ENCODE results near the gene SPNS1.
A peak's percentile ranks its signal among the peaks of the same experiment; 100 is the strongest.
"Not testable (repeated sequence)": the region's sequence is repeated elsewhere in the genome, so short reads cannot be mapped to it uniquely, and the experiment has no call there.

Gene SPNS1, protein sequence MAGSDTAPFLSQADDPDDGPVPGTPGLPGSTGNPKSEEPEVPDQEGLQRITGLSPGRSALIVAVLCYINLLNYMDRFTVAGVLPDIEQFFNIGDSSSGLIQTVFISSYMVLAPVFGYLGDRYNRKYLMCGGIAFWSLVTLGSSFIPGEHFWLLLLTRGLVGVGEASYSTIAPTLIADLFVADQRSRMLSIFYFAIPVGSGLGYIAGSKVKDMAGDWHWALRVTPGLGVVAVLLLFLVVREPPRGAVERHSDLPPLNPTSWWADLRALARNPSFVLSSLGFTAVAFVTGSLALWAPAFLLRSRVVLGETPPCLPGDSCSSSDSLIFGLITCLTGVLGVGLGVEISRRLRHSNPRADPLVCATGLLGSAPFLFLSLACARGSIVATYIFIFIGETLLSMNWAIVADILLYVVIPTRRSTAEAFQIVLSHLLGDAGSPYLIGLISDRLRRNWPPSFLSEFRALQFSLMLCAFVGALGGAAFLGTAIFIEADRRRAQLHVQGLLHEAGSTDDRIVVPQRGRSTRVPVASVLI

GRCh38 chr16:28974437-28975157, at the start of gene SPNS1:
Gene SPNS1 (plus strand): TSS chr16:28974778. CDS start chr16:28975152, 374 bp downstream.
- peak; percentile 93 for DNase-seq (ENCODE audit: low read depth, low spot score)

- DNase-seq (ENCODE audit: low read depth, low spot score): no peak
Measured at GRCh38 chr16:28925386-28926228, 49.0 kb upstream of the SPNS1 start.

- not testable (repeated sequence) for DNase-seq (ENCODE audit: low read depth, low spot score)
Measured at GRCh38 chr16:28926284-28926683, 48.3 kb upstream of the SPNS1 start.

GRCh38 chr16:28927815-28928214, 46.8 kb upstream of the SPNS1 start:
- no peak for DNase-seq (ENCODE audit: low read depth, low spot score)

DNA sequence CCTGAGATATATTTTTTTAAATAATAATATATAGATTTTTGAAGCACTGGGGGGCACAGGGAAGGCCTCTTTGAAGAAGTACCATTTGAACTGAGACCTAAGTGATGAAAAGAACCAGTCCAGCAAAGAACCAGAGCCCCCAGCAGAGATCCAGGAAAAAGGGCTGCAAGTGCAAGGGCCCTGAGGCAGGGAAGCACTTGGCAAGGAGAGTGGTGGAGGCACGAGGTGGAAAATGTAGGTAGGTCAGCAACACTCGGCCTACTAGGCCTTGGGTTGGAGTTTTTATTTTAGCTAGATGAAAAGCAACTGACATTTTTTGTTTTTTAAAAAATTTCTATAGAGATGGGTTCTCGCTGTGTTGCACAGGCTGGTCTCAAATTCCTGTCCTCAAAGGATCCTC, 44.4 kb upstream of the SPNS1 start:
- DNase-seq (ENCODE audit: low read depth, low spot score): no peak

DNA sequence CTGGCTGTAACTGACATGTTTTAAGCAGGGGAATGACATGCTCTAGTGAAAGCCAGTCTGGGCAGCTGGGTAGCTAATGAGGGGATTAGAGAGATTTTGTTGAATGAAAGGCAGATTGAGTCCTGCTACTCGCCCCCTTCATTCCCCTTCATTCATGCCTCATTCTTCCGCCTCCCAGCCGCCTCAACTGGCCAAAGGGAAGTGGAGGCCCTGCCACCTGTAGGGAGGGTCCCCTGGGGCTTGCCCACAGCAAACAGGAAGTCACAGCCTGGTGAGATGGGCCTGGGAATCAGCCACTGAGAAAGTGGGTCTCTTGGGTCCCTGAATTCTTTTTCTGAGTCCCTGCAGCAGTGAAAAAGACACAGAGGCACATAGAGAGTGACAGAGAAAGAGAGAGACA, 43.9 kb upstream of the SPNS1 start:
- no peak for DNase-seq (ENCODE audit: low read depth, low spot score)

- DNase-seq (ENCODE audit: low read depth, low spot score): no peak
Measured at GRCh38 chr16:28931801-28932225, 42.8 kb upstream of the SPNS1 start, which contains the start of gene CD19. Gene CD19 (plus strand): TSS chr16:28931971. CDS start chr16:28932001, 30 bp downstream.

DNA sequence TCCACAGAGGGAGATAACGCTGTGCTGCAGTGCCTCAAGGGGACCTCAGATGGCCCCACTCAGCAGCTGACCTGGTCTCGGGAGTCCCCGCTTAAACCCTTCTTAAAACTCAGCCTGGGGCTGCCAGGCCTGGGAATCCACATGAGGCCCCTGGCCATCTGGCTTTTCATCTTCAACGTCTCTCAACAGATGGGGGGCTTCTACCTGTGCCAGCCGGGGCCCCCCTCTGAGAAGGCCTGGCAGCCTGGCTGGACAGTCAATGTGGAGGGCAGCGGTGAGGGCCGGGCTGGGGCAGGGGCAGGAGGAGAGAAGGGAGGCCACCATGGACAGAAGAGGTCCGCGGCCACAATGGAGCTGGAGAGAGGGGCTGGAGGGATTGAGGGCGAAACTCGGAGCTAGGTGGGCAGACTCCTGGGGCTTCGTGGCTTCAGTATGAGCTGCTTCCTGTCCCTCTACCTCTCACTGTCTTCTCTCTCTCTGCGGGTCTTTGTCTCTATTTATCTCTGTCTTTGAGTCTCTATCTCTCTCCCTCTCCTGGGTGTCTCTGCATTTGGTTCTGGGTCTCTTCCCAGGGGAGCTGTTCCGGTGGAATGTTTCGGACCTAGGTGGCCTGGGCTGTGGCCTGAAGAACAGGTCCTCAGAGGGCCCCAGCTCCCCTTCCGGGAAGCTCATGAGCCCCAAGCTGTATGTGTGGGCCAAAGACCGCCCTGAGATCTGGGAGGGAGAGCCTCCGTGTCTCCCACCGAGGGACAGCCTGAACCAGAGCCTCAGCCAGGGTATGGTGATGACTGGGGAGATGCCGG, 42.0 kb upstream of the SPNS1 start:
- DNase-seq (ENCODE audit: low read depth, low spot score): no peak

- DNase-seq (ENCODE audit: low read depth, low spot score): no peak
Measured at GRCh38 chr16:28933171-28933570, 41.4 kb upstream of the SPNS1 start.

GRCh38 chr16:28935346-28935745, 39.2 kb upstream of the SPNS1 start:
- DNase-seq (ENCODE audit: low read depth, low spot score): no peak

GRCh38 chr16:28935924-28936783, 38.4 kb upstream of the SPNS1 start:
- no peak for DNase-seq (ENCODE audit: low read depth, low spot score)

- DNase-seq (ENCODE audit: low read depth, low spot score): no peak
Measured at GRCh38 chr16:28936784-28937155, 37.8 kb upstream of the SPNS1 start.

DNA sequence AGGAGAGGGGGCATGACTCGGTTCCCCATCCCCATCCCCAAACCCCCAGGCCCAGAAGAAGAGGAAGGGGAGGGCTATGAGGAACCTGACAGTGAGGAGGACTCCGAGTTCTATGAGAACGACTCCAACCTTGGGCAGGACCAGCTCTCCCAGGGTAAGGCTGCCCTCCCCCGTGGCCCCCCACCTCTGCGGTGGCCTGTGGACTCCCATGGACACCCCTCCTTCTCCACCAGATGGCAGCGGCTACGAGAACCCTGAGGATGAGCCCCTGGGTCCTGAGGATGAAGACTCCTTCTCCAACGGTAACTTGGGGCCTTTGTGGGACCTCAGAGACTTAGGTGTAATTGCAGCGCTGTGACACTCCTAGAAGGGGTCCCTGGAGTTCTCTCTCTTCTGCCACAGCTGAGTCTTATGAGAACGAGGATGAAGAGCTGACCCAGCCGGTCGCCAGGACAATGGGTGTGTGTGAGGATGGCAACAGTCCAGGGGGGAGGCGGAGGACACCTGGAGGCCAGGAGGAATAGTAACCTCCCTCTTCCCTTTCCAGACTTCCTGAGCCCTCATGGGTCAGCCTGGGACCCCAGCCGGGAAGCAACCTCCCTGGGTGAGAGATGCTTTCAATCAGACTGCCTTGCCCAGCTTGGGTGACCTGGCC, 37.2 kb upstream of the SPNS1 start:
- DNase-seq (ENCODE audit: low read depth, low spot score): no peak

GRCh38 chr16:28938721-28939120, 35.9 kb upstream of the SPNS1 start:
- DNase-seq (ENCODE audit: low read depth, low spot score): no peak

DNA sequence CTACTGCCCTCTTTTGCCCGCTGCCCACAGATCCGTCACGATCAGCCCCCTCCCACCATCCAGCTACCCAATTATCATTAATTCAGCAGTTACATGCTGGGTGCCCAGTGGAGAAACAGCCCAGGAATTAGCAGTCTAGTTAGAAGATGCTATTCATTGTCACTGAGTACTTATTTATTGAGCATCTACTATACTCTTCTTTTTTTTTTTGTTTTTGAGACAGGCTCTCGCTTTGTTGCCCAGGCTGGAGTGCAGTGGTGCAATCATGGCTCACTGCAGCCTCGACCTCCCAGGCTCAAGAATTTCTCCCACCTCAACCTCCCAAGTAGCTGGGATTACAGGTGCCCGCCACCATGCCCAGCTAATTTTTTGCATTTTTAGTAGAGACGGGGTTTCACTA, 34.8 kb upstream of the SPNS1 start:
- not testable (repeated sequence) for DNase-seq (ENCODE audit: low read depth, low spot score)

- no peak for DNase-seq (ENCODE audit: low read depth, low spot score)
Measured at GRCh38 chr16:28943281-28943680, 31.3 kb upstream of the SPNS1 start.

DNA sequence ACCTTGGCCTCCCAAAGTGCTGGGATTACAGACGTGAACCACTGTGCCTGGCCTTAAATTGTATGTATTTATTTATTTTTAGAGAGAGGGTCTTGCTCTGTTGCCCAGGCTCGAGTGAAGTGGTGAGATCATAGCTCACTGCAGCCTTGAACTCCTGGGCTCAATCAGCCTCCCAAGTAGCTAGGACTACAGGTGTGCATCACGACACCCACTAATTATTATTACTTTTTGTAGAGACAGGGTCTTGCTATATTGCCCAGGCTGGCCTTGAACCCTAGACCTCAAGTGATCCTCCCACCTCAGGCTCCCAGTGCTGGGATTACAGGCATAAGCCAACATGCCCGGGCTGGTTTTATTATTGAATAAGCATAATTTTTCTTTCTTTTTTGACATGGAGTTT, 27.9 kb upstream of the SPNS1 start:
- DNase-seq (ENCODE audit: low read depth, low spot score): no peak

GRCh38 chr16:28950648-28951409, 23.7 kb upstream of the SPNS1 start, which contains the start of gene NFATC2IP:
Gene NFATC2IP (plus strand): TSS chr16:28950937. CDS start chr16:28951012, 75 bp downstream.
- DNase-seq (ENCODE audit: low read depth, low spot score): peak; percentile 99

Measured in iPS DF 19.7 (cell line).